ENCODE results near the gene LHPP.

The LHPP gene

GRCh38 chr10:124494046-124494807, 32.6 kb downstream of the LHPP start:
- peak in 1 of 2 experiments; percentile 14 for DNase-seq (ENCODE audit: low read depth in 1 of 2, low spot score in 1 of 2)
- TF ChIP-seq SPI1 (IDR thresholded peaks at IDR 0.05; ENCODE audit: borderline replicate concordance, low read depth), result 0 out of 2 replicates have a peak, but pooled peaks have one; percentile 18
- no peak for TF ChIP-seq GABPA (IDR thresholded peaks at IDR 0.05; ENCODE audit: low read depth)
- Histone ChIP-seq H3K4me3 (replicated peaks; ENCODE audit: insufficient read depth, low read length) (no peak overlapping the region), H3K27ac (replicated peaks) (no peak overlapping the region; the same call in none of the 2 replicates), H3K27me3 (ENCODE audit: insufficient read depth, poor library complexity, severe bottlenecking) (no peaks in the 10 kb centered on the region)

- DNase-seq (ENCODE audit: low read depth in 1 of 2, low spot score in 1 of 2), result no peak
- Histone ChIP-seq H3K27me3 (ENCODE audit: insufficient read depth, poor library complexity, severe bottlenecking) (no peaks in the 10 kb centered on the region), H3K4me3 (replicated peaks; ENCODE audit: insufficient read depth, low read length) (no peak overlapping the region), H3K27ac (replicated peaks) (no peak overlapping the region)
- TF ChIP-seq POLR2AphosphoS5 (IDR thresholded peaks at IDR 0.05; ENCODE audit: low read depth), result no peak
These were observed 33.5 kb downstream of the LHPP start for GRCh38 chr10:124495162-124495561.

- no peak for DNase-seq (ENCODE audit: low read depth in 1 of 2, low spot score in 1 of 2)
- TF ChIP-seq REST (IDR thresholded peaks at IDR 0.05; ENCODE audit: insufficient replicate concordance, low read depth) (no peak), SPI1 (IDR thresholded peaks at IDR 0.05; ENCODE audit: borderline replicate concordance, low read depth) (no peak), POLR2AphosphoS5 (IDR thresholded peaks at IDR 0.05; ENCODE audit: low read depth) (no peak), GABPA (IDR thresholded peaks at IDR 0.05; ENCODE audit: low read depth) (no peak), CTCF (IDR thresholded peaks at IDR 0.05; ENCODE audit: insufficient read depth, low read length) (no peak)
- no peak overlapping the region for H3K27ac ChIP-seq (replicated peaks)
- H3K27me3 ChIP-seq (ENCODE audit: insufficient read depth, poor library complexity, severe bottlenecking), result no peaks in the 10 kb centered on the region
- no peak overlapping the region for H3K4me3 ChIP-seq (replicated peaks; ENCODE audit: insufficient read depth, low read length)
These were observed 34.1 kb downstream of the LHPP start for GRCh38 chr10:124495725-124496124.

- no peak for DNase-seq (ENCODE audit: low read depth in 1 of 2, low spot score in 1 of 2)
- H3K27ac ChIP-seq (replicated peaks), result no peak overlapping the region
- H3K4me3 ChIP-seq (replicated peaks; ENCODE audit: insufficient read depth, low read length), result no peak overlapping the region
- TF ChIP-seq CTCF (IDR thresholded peaks at IDR 0.05; ENCODE audit: insufficient read depth, low read length) (no peak), POLR2AphosphoS5 (IDR thresholded peaks at IDR 0.05; ENCODE audit: low read depth) (no peak), SPI1 (IDR thresholded peaks at IDR 0.05; ENCODE audit: borderline replicate concordance, low read depth) (no peak), GABPA (IDR thresholded peaks at IDR 0.05; ENCODE audit: low read depth) (no peak), REST (IDR thresholded peaks at IDR 0.05; ENCODE audit: insufficient replicate concordance, low read depth) (no peak)
- no peaks in the 10 kb centered on the region for H3K27me3 ChIP-seq (ENCODE audit: insufficient read depth, poor library complexity, severe bottlenecking)
These were observed 34.5 kb downstream of the LHPP start for GRCh38 chr10:124496150-124496549.

- TF ChIP-seq CTCF (IDR thresholded peaks at IDR 0.05; ENCODE audit: insufficient read depth, low read length) (no peak), REST (IDR thresholded peaks at IDR 0.05; ENCODE audit: insufficient replicate concordance, low read depth) (no peak), SPI1 (IDR thresholded peaks at IDR 0.05; ENCODE audit: borderline replicate concordance, low read depth) (no peak), POLR2AphosphoS5 (IDR thresholded peaks at IDR 0.05; ENCODE audit: low read depth) (no peak), GABPA (IDR thresholded peaks at IDR 0.05; ENCODE audit: low read depth) (no peak)
- Histone ChIP-seq H3K4me3 (replicated peaks; ENCODE audit: insufficient read depth, low read length) (no peak overlapping the region), H3K27ac (replicated peaks) (no peak overlapping the region), H3K27me3 (ENCODE audit: insufficient read depth, poor library complexity, severe bottlenecking) (no peaks in the 10 kb centered on the region)
- no peak for DNase-seq (ENCODE audit: low read depth in 1 of 2, low spot score in 1 of 2)
These were observed 35.0 kb downstream of the LHPP start for GRCh38 chr10:124496620-124497019.
